IMR-90 (cell line): ENCODE measurements around the gene NES. TPM values are rescaled to one million over a fixed set of nuclear protein-coding genes. Genes with fewer than 3 reads are reported as not detected.
A peak's percentile ranks its signal among the peaks of the same experiment; 100 is the strongest.

Source experiments
- ATAC-seq: fragments of 200-7000 bp; cut with Tn5 transposase; 2 replicates; pipeline ENCODE4 v1.9.1; 2020; ENCODE audit warnings: low read depth, mild to moderate bottlenecking, moderate library complexity
- BruUV-seq: library from RNA; stranded (reverse); fragments of 400-500 nt; replicated peaks from 2 replicates; lab custom pipeline; 2021; lab: Mats Ljungman, UMichigan
- CTCF ChIA-PET: fragments of 300-600 bp; formaldehyde crosslinking; extraction: SDS; loops from one replicate; lab custom pipeline; 2021; ENCODE audit warnings: antibody characterized with exemption; lab: Yijun Ruan, JAX
- POLR2A ChIA-PET: fragments of 300-600 bp; sonication (Branson Sonifier 250); formaldehyde crosslinking; loops from one replicate; lab custom pipeline; 2022; ENCODE audit warnings: antibody characterized with exemption; ENCODE audit not compliant: unreplicated experiment; lab: Charles Lee
- DNase-seq: peaks from one replicate; pipeline ENCODE4 v3.0.0; 2013
- H2AFZ ChIP-seq: replicated peaks from 2 replicates; pipeline ENCODE3; 2013; ENCODE audit warnings: low read length, mild to moderate bottlenecking; ENCODE audit not compliant: poor library complexity
- H2AK5ac ChIP-seq: 2 replicates; pipeline ENCODE4 v1.6.1; 2013; ENCODE audit warnings: low read depth, low read length, inconsistent platforms
- H2AK9ac ChIP-seq: replicated peaks from 2 replicates; pipeline ENCODE3; 2013; ENCODE audit warnings: mild to moderate bottlenecking, low read depth, low read length, moderate library complexity; ENCODE audit not compliant: poor library complexity
- H2BK120ac ChIP-seq: 2 replicates; pipeline ENCODE4 v1.6.1; 2013; ENCODE audit warnings: low read depth, low read length, inconsistent platforms
- H2BK15ac ChIP-seq: 3 replicates; pipeline ENCODE4 v1.6.1; 2013; ENCODE audit warnings: low read depth, low read length, inconsistent platforms
- H2BK20ac ChIP-seq: 2 replicates; pipeline ENCODE4 v1.6.1; 2013; ENCODE audit warnings: low read depth, mild to moderate bottlenecking, inconsistent platforms, low read length, moderate library complexity
- H2BK5ac ChIP-seq: 2 replicates; pipeline ENCODE4 v1.6.1; 2013; ENCODE audit warnings: mild to moderate bottlenecking, low read depth, low read length, inconsistent platforms; ENCODE audit not compliant: poor library complexity, severe bottlenecking
- H3K14ac ChIP-seq: replicated peaks from 2 replicates; pipeline ENCODE4 v1.6.1; 2013; ENCODE audit warnings: low read depth, low read length, inconsistent platforms
- H3K18ac ChIP-seq: 2 replicates; pipeline ENCODE4 v1.6.1; 2013; ENCODE audit warnings: low read depth, low read length, control low read depth
- H3K23ac ChIP-seq: 2 replicates; pipeline ENCODE4 v1.6.1; 2013; ENCODE audit warnings: low read depth, low read length, inconsistent platforms
- H3K27ac ChIP-seq: 2 replicates; pipeline ENCODE4 v1.5.1; 2013; ENCODE audit warnings: mild to moderate bottlenecking, control low read depth, low read length; ENCODE audit not compliant: insufficient read depth
- H3K27me3 ChIP-seq: 2 replicates; pipeline ENCODE4 v1.6.1; 2013; ENCODE audit warnings: low read length; ENCODE audit not compliant: control insufficient read depth, insufficient read depth
- H3K36me3 ChIP-seq: 2 replicates; pipeline ENCODE4 v1.6.1; 2013; ENCODE audit warnings: low read length, mixed read lengths; ENCODE audit not compliant: control insufficient read depth, insufficient read depth
- H3K4ac ChIP-seq: 2 replicates; pipeline ENCODE4 v1.6.1; 2013; ENCODE audit warnings: low read depth, low read length, inconsistent platforms
- H3K4me1 ChIP-seq: 2 replicates; pipeline ENCODE4 v1.6.1; 2013; ENCODE audit warnings: low read length, mixed read lengths; ENCODE audit not compliant: control insufficient read depth, insufficient read depth
- H3K4me2 ChIP-seq: 2 replicates; pipeline ENCODE4 v1.6.1; 2013; ENCODE audit warnings: low read depth, mild to moderate bottlenecking, control low read depth, low read length, moderate library complexity
- H3K4me3 ChIP-seq: 2 replicates; pipeline ENCODE4 v1.5.1; 2013; ENCODE audit warnings: low read depth, mild to moderate bottlenecking, control low read depth, low read length, moderate library complexity; ENCODE audit not compliant: insufficient read depth
- H3K56ac ChIP-seq: 2 replicates; pipeline ENCODE4 v1.6.1; 2013; ENCODE audit warnings: low read length, inconsistent platforms; ENCODE audit not compliant: insufficient read depth; ENCODE audit errors: extremely low read depth
- H3K79me1 ChIP-seq, 2 experiments: 2 replicates each; pipeline ENCODE4 v1.6.1; 2013; ENCODE audit warnings: low read length in 2 of 2, inconsistent platforms in 1 of 2, low read depth in 1 of 2
- H3K9ac ChIP-seq: 2 replicates; pipeline ENCODE4 v1.6.1; 2013; ENCODE audit warnings: low read depth, low read length, control low read depth
- H3K9me1 ChIP-seq: 2 replicates; pipeline ENCODE4 v1.6.1; 2013; ENCODE audit warnings: low read length, inconsistent platforms; ENCODE audit not compliant: insufficient read depth
- H3K9me3 ChIP-seq: 2 replicates; pipeline ENCODE4 v1.6.1; 2013; ENCODE audit warnings: low read length; ENCODE audit not compliant: control insufficient read depth, insufficient read depth
- H4K20me1 ChIP-seq: 2 replicates; pipeline ENCODE4 v1.6.1; 2013; ENCODE audit warnings: low read length, inconsistent platforms; ENCODE audit not compliant: insufficient read depth
- H4K5ac ChIP-seq: 2 replicates; pipeline ENCODE4 v1.6.1; 2013; ENCODE audit warnings: mild to moderate bottlenecking, low read depth, low read length, control low read depth
- H4K8ac ChIP-seq, 2 experiments: 2 replicates each; pipeline ENCODE4 v1.6.1; 2013; ENCODE audit warnings: low read depth in 2 of 2, low read length in 2 of 2, control low read depth in 1 of 2, inconsistent platforms in 1 of 2
- H4K91ac ChIP-seq: 2 replicates; pipeline ENCODE4 v1.6.1; 2013; ENCODE audit warnings: low read depth, low read length, inconsistent platforms; ENCODE audit not compliant: insufficient read depth
- BHLHE40 ChIP-seq: fragments of 150-350 bp; IDR thresholded peaks from 2 replicates; pipeline ENCODE4 v1.6.1; 2016; ENCODE audit warnings: mild to moderate bottlenecking, low read depth, low read length
- CHD1 ChIP-seq: IDR thresholded peaks from 2 replicates; pipeline ENCODE4 v1.6.1; 2012; ENCODE audit warnings: low read depth, low read length, improper control_type of control experiment
- NFE2L2 ChIP-seq: fragments of 150-350 bp; IDR thresholded peaks from 2 replicates; pipeline ENCODE4 v1.6.1; 2016; ENCODE audit warnings: low read depth, mild to moderate bottlenecking, low read length
- RFX5 ChIP-seq: IDR thresholded peaks from 2 replicates; pipeline ENCODE4 v1.8.0; 2012; ENCODE audit warnings: low read depth, mild to moderate bottlenecking, low read length, moderate library complexity
- WGBS, 2 experiments: methylation state at CpG; one replicate each; pipeline versions ENCODE4 v1.1.5 to v1.1.7; 2013; ENCODE audit warnings: missing lambda C conversion rate in 2 of 2; ENCODE audit not compliant: insufficient read length in 1 of 2; ENCODE audit errors: extremely low coverage in 2 of 2; 5-methylcytosine and 5-hydroxymethylcytosine counted together
- dilution Hi-C: fragments of 300-500 bp; cut with HindIII; formaldehyde crosslinking; loops from one replicate; pipeline ENCODE4 v1.14.3; 2018; ENCODE audit warnings: low sequenced_read_pairs; ENCODE audit not compliant: unreplicated experiment
- in situ Hi-C: fragments of 300-500 bp; cut with MboI; formaldehyde crosslinking; loops from 3 replicates; pipeline ENCODE4 v1.14.3; 2019; ENCODE audit warnings: low sequenced_read_pairs, inconsistent platforms, mixed read lengths
- intact Hi-C: fragments of 100-400 bp; cut with micrococcal nuclease; formaldehyde crosslinking; loops from 2 replicates; pipeline ENCODE4 v1.10.0; 2022
- polyA plus RNA-seq, 3 experiments: library from polyadenylated mRNA; depleted of rRNA; stranded (reverse); fragments of >200 nt; gene quantifications; 2 replicates each; pipeline ENCODE4 v1.2.3, GENCODE V29; 2012; ENCODE audit warnings: low replicate concordance in 1 of 3
- total RNA-seq: library from RNA; depleted of rRNA; stranded (reverse); fragments of >200 nt; gene quantifications from 2 replicates; pipeline ENCODE4 v1.2.3, GENCODE V29; 2012

Gene NES
- total and polyA plus RNA-seq, 2 of the 4 experiments (the other 2 are of a cell fraction): 25.3 to 40.1 TPM

DNA sequence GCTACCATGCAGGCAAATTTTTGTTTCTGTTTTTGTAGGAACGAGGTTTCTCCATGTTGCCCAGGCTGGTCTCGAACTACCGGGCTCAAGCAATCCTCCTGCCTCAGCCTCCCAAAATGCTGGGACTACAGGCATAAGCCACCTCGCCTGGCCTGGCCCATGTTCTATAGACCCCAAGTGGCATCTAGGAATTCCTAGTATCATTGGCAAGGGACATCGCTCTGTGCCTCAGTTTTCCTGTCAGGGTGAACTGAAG is 14.5 kb downstream of the NES start:
- Histone ChIP-seq H3K27me3 (no peaks in the 10 kb centered on the region), H3K4ac (peak overlapping the region; percentile 87), H3K9ac (peak overlapping the region; percentile 5; the same call in 1 of the 2 replicates), H3K4me2 (peak overlapping the region; percentile 17; the same call in 1 of the 2 replicates), H3K9me3 (no peaks in the 10 kb centered on the region), H2BK5ac (peak overlapping the region; percentile 95), H2AK9ac (no peak overlapping the region), H3K4me3 (no peak overlapping the region), H2AK5ac (peak overlapping the region; percentile 73), H3K36me3 (no peaks in the 10 kb centered on the region), H3K4me1 (peaks cover 62% of the 10 kb centered on the region), H4K91ac (peak overlapping the region; percentile 72), H2AFZ (no peak overlapping the region), H4K8ac (peak overlapping the region; percentile 34 to 79; a peak in 2 of 4 replicates), H3K9me1 (peaks cover 25% of the 10 kb centered on the region), H3K56ac (peak overlapping the region; percentile 7; the same call in 1 of the 2 replicates), H3K27ac (peak overlapping the region; percentile 46), H3K23ac (peak overlapping the region; percentile 76), H3K79me1 (peaks cover 0 to 36% of the 10 kb centered on the region in 2 experiments; a peak in 2 of 4 replicates), H3K14ac (peak overlapping the region; percentile 69), H2BK15ac (peak overlapping the region; percentile 83; the same call in 2 of the 3 replicates), H2BK20ac (peak overlapping the region; percentile 97), H3K18ac (peak overlapping the region; percentile 45; the same call in 1 of the 2 replicates), H4K20me1 (no peaks in the 10 kb centered on the region), H2BK120ac (peak overlapping the region; percentile 96), H4K5ac (peak overlapping the region; percentile 22; the same call in 1 of the 2 replicates)
- CTCF ChIA-PET: interaction anchor here (2.3 kb wide), 1 partner anchor 27 kb away, joined by 6 read pairs; no protein-coding TSS in a partner anchor
- no peak for TF ChIP-seq NFE2L2
- no peak for TF ChIP-seq BHLHE40
- no peak for TF ChIP-seq RFX5
- no peak for TF ChIP-seq CHD1
- 81% methylated on average over 3 of the region's 5 CpGs; no CpG with 5 or more reads in 1 of the 2 experiments for WGBS, 2 experiments
- ATAC-seq (no peak), DNase-seq (no peak)
- POLR2A ChIA-PET: interaction anchor here (0.6 to 2.8 kb wide), 2 partner anchors 9 to 14 kb away, joined by 19 to 29 read pairs; partner anchors contain the start of gene NES
- in situ Hi-C loops (no loop called here), dilution Hi-C loops (no loop called here), intact Hi-C loops (no loop called here)
- BruUV-seq: no TSS peak
